Endothelial cell of hepatic sinusoid (primary cell): ENCODE measurements around the gene COL5A3.

Source experiments
- in situ Hi-C: cut with HindIII; loops from 2 replicates; pipeline ENCODE4 v1.10.0; 2017; ENCODE audit warnings: low sequenced_read_pairs

COL5A3 gene

GRCh38 chr19:10013316-10013715 is 3.0 kb upstream of the COL5A3 start, which contains the start of gene RDH8:
Gene RDH8 (plus strand): TSS chr19:10013483. CDS start chr19:10013498, 15 bp downstream.
- in situ Hi-C loops, result no loop called here

- in situ Hi-C loops, result no loop called here
Measured at GRCh38 chr19:10011974-10012373, 1.7 kb upstream of the COL5A3 start.

- in situ Hi-C loops, result no loop called here
Measured at GRCh38 chr19:10010939-10011338, 635 bp upstream of the COL5A3 start.

GRCh38 chr19:10009714-10010224 is 535 bp downstream of the COL5A3 start:
- in situ Hi-C loops, result no loop called here

GRCh38 chr19:10008184-10008765 is 2.0 kb downstream of the COL5A3 start:
- in situ Hi-C loops, result no loop called here

- in situ Hi-C loops, result no loop called here
Measured at GRCh38 chr19:10007371-10008183, 2.7 kb downstream of the COL5A3 start.

- in situ Hi-C loops, result no loop called here
Measured at GRCh38 chr19:10006752-10007323, 3.5 kb downstream of the COL5A3 start.

GRCh38 chr19:10006335-10006708 is 4.0 kb downstream of the COL5A3 start:
- in situ Hi-C loops, result no loop called here

- in situ Hi-C loops, result no loop called here
Measured at GRCh38 chr19:10005632-10006334, 4.5 kb downstream of the COL5A3 start.

GRCh38 chr19:10004617-10005016 is 5.7 kb downstream of the COL5A3 start:
- in situ Hi-C loops, result no loop called here

GRCh38 chr19:10003271-10003670 is 7.0 kb downstream of the COL5A3 start:
- in situ Hi-C loops, result no loop called here

GRCh38 chr19:10001899-10002298 is 8.4 kb downstream of the COL5A3 start:
- in situ Hi-C loops, result no loop called here

GRCh38 chr19:10000171-10000826 is 10.0 kb downstream of the COL5A3 start:
- in situ Hi-C loops, result no loop called here

- in situ Hi-C loops, result no loop called here
Measured at GRCh38 chr19:9996541-9996940, 13.8 kb downstream of the COL5A3 start.

- in situ Hi-C loops, result no loop called here
Measured at GRCh38 chr19:9995999-9996398, 14.3 kb downstream of the COL5A3 start.

GRCh38 chr19:9995084-9995483 is 15.2 kb downstream of the COL5A3 start:
- in situ Hi-C loops, result no loop called here

- in situ Hi-C loops, result no loop called here
Measured at GRCh38 chr19:9991425-9992191, 18.7 kb downstream of the COL5A3 start.

- in situ Hi-C loops, result no loop called here
Measured at GRCh38 chr19:9989504-9989903, 20.8 kb downstream of the COL5A3 start.

- in situ Hi-C loops, result no loop called here
Measured at GRCh38 chr19:9986787-9987281, 23.5 kb downstream of the COL5A3 start.
